ENCODE data around the gene TROAP.
"Not testable (repeated sequence)": the region's sequence is repeated elsewhere in the genome, so short reads cannot be mapped to it uniquely, and the experiment has no call there.

TROAP gene

GRCh38 chr12:49368240-49368600, 45.2 kb downstream of the TROAP start:
- no peak for DNase-seq (ENCODE audit: low spot score)

GRCh38 chr12:49369411-49370145, 46.5 kb downstream of the TROAP start:
- DNase-seq (ENCODE audit: low spot score) = no peak

DNA sequence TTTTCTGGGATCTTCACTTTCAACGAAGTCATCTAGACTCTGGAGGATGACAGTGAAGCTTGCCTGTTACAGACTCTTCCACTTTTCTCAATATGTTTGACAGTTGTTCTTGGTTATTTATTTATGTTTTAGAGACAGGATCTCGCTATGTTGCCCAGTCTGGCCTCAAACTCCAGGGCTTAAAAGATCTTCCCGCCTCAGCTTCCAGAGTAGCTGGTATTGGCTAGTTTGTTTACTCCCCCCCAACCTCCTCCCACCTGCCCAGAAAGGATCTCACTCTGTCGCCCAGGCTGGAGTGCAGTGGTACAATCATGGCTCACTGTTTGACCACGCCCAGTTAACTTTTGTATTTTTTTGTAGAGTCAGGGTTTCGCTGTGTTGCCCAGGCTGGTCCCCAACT, 47.5 kb downstream of the TROAP start:
- DNase-seq (ENCODE audit: low spot score) = no peak

DNA sequence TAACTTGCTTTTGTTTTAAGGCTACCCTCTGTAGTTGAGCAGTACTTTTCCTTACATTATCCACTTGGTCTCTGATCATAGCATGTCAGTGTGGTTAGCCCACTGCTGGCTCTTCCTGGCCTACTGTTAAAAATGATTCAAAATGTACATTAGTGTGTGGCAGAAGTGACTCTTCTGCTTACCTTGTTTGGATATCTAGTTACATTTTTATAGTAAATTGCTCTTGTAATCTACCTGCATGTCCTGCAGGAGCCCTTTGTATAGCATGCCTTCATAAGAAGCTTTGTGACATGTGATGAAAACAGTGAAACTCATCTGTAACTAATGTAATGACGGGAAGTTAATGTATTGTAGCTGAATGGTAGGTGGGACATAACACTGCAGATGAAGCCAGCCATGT, 52.4 kb downstream of the TROAP start:
- no peak for DNase-seq (ENCODE audit: low spot score)

DNA sequence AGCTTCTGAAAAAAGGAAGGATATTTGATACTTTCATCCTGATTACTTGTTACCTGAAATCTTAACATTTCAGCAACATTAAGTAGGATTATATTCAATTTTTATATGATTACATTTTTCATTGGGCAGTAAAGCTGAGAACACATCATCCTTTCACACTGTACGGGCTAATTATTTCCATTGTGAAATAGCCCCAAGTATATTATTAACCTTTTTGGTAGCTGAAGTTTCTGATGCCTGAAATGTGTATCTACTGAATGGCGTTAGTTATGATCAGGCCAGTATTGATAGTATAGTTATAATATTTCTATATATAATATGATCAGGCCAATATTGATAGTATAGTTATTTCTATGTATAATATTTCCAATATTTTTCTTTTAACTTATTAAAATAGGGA, 54.3 kb downstream of the TROAP start:
- DNase-seq (ENCODE audit: low spot score) = no peak

GRCh38 chr12:49380184-49380583, 57.1 kb downstream of the TROAP start:
- not testable (repeated sequence) for DNase-seq (ENCODE audit: low spot score)

Data from LoVo (cell line).